HepG2 (cell line): ENCODE results near the gene HCFC1R1. TPM values are rescaled to one million over a fixed set of nuclear protein-coding genes. Genes with fewer than 3 reads are reported as not detected.

Experiments
- AFF4 ChIP-seq: sonication (generic); formaldehyde crosslinking; IDR thresholded peaks from 2 replicates; pipeline ENCODE4 v1.4.0; 2020; ENCODE audit warnings: missing genetic modification reagents
- CEBPZ ChIP-seq: IDR thresholded peaks from 2 replicates; pipeline ENCODE4 v1.6.1; 2012; ENCODE audit warnings: low read length, improper control_type of control experiment
- HNRNPL ChIP-seq: fragments of 200-400 bp; formaldehyde crosslinking; IDR thresholded peaks from 2 replicates; pipeline ENCODE4 v1.6.1; 2017; ENCODE audit warnings: mild to moderate bottlenecking, low read depth, low read length
- LCORL ChIP-seq, 2 experiments: fragments of 450-650 bp in 1 of 2; sonication (generic) in 1 of 2; formaldehyde crosslinking in 1 of 2; IDR thresholded peaks; 2 replicates each; pipeline versions ENCODE4 v1.5.0 to v1.6.1; 2017 to 2020; ENCODE audit warnings: antibody characterized with exemption in 1 of 2, missing genetic modification reagents in 1 of 2
- MAFK ChIP-seq, 2 experiments: IDR thresholded peaks in 1 of 2; conservative IDR thresholded peaks in 1 of 2; 2 replicates each; pipeline ENCODE4 v1.6.1; 2011; ENCODE audit warnings: improper control_type of control experiment in 2 of 2, low read length in 2 of 2
- SMYD3 ChIP-seq: sonication (generic); formaldehyde crosslinking; IDR thresholded peaks from 2 replicates; pipeline ENCODE4 v1.8.1; 2023; ENCODE audit warnings: mild to moderate bottlenecking, missing genetic modification reagents
- TIGD3 ChIP-seq: sonication (generic); formaldehyde crosslinking; IDR thresholded peaks from 2 replicates; pipeline ENCODE4 v1.5.1; 2020; ENCODE audit warnings: mild to moderate bottlenecking, missing genetic modification reagents, borderline replicate concordance
- TP53 ChIP-seq: sonication (generic); formaldehyde crosslinking; conservative IDR thresholded peaks from 2 replicates; pipeline ENCODE4 v1.4.0; 2020; ENCODE audit warnings: missing genetic modification reagents
- USF2 ChIP-seq, 2 experiments: sonication (generic) in 1 of 2; formaldehyde crosslinking in 1 of 2; IDR thresholded peaks; 2 replicates each; pipeline versions ENCODE4 v1.5.1 to v1.6.1; 2011 to 2020; ENCODE audit warnings: borderline replicate concordance in 1 of 2, low read depth in 1 of 2, low read length in 1 of 2, mild to moderate bottlenecking in 1 of 2, missing genetic modification reagents in 1 of 2, moderate library complexity in 1 of 2
- ZBTB26 ChIP-seq: IDR thresholded peaks from 2 replicates; pipeline ENCODE4 v1.6.1; 2016; ENCODE audit warnings: missing compliant biosample characterization, missing genetic modification reagents, borderline replicate concordance
- ZNF251 ChIP-seq: sonication (generic); formaldehyde crosslinking; IDR thresholded peaks from 2 replicates; pipeline ENCODE4 v1.9.0; 2021; ENCODE audit warnings: mild to moderate bottlenecking, missing genetic modification reagents
- ZNF430 ChIP-seq: sonication (generic); formaldehyde crosslinking; IDR thresholded peaks from 2 replicates; pipeline ENCODE4 v1.9.0; 2021; ENCODE audit warnings: mild to moderate bottlenecking, missing genetic modification reagents
- ZNF451 ChIP-seq: sonication (generic); formaldehyde crosslinking; IDR thresholded peaks from 2 replicates; pipeline ENCODE4 v1.5.0; 2020; ENCODE audit warnings: mild to moderate bottlenecking, missing genetic modification reagents
- ZNF460 ChIP-seq: sonication (generic); formaldehyde crosslinking; IDR thresholded peaks from 2 replicates; pipeline ENCODE4 v1.5.1; 2020; ENCODE audit warnings: missing genetic modification reagents, mild to moderate bottlenecking, borderline replicate concordance
- ZNF749 ChIP-seq: sonication (generic); formaldehyde crosslinking; IDR thresholded peaks from 2 replicates; pipeline ENCODE4 v1.8.0; 2022; ENCODE audit warnings: mild to moderate bottlenecking, missing genetic modification reagents, moderate library complexity, borderline replicate concordance
- polyA plus RNA-seq, 8 experiments: library from polyadenylated mRNA; depleted of rRNA in 3 of 8; stranded (reverse) in 7 of 8; unstranded in 1 of 8; fragments of >200 nt; fragmentation: Illumina TruSeq in 4 of 8; extraction: Trizol in 4 of 8; gene quantifications; 2 replicates each; pipeline versions ENCODE4 v1.2.1 to v1.2.3, GENCODE V29; 2011 to 2016; ENCODE audit warnings: low read depth in 4 of 8, missing spikeins in 1 of 8, mixed read lengths in 1 of 8; ENCODE audit not compliant: insufficient read depth in 1 of 8
- total RNA-seq, 5 experiments: library from RNA; depleted of rRNA; stranded (reverse); fragments of >200 nt; fragmentation: Illumina TruSeq; extraction: Trizol; gene quantifications; 2 replicates each; pipeline ENCODE4 v1.2.3, GENCODE V29; 2016; ENCODE audit warnings: low read depth in 1 of 5

Gene HCFC1R1
- total and polyA plus RNA-seq, 2 of the 13 experiments (the other 11 are each of a cell fraction or from before 2014, with no cell fraction given), result 13.8 to 16.1 TPM

GRCh38 chr16:3065069-3065741, 41.5 kb upstream of the HCFC1R1 start, which contains the start of gene IL32 (continued):
- no peak for TF ChIP-seq ZNF460 (CRISPR knock-in tag)
- no peak for TF ChIP-seq ZNF430 (CRISPR knock-in tag)
- no peak for TF ChIP-seq ZNF451 (CRISPR knock-in tag)
- no peak for TF ChIP-seq SMYD3
- TF ChIP-seq ZNF749 (CRISPR knock-in tag), result no peak
- TF ChIP-seq USF2 (IDR thresholded peaks at IDR 0.05; ENCODE audit: low read depth, low read length), result no peak
- no peak for TF ChIP-seq USF2 (CRISPR knock-in tag; IDR thresholded peaks at IDR 0.05; ENCODE audit: borderline replicate concordance)
- TF ChIP-seq ZBTB26 (CRISPR knock-in tag), result peak; percentile 98
- no peak for TF ChIP-seq TP53 (CRISPR knock-in tag)
- no peak; the same call in 1 of the 2 replicates for TF ChIP-seq ZNF251
- TF ChIP-seq LCORL (IDR thresholded peaks at IDR 0.05), result no peak
- TF ChIP-seq LCORL (CRISPR knock-in tag; IDR thresholded peaks at IDR 0.05), result peak; percentile 96
- TF ChIP-seq CEBPZ, result no peak
- no peak for TF ChIP-seq TIGD3 (CRISPR knock-in tag)
- TF ChIP-seq HNRNPL, result no peak
- TF ChIP-seq MAFK (conservative IDR thresholded peaks at IDR 0.05 in 1 of 2, IDR thresholded peaks at IDR 0.05 in 1 of 2; ENCODE audit: low read length in 2 of 2), result peak in 1 of 2 experiments; percentile 35; a peak in 2 of 4 replicates
- no peak for TF ChIP-seq AFF4 (CRISPR knock-in tag)
